Thyroid gland (tissue), 4 donors: ENCODE measurements around the gene MZF1. TPM values are rescaled to one million over a fixed set of nuclear protein-coding genes. Genes with fewer than 3 reads are reported as not detected.
A peak's percentile ranks its signal among the peaks of the same experiment; 100 is the strongest.

ENCODE experiments used
- DNase-seq, 2 donors: peaks; one replicate each; pipeline ENCODE4 v3.0.0-alpha.2; 2019
- H3K27ac ChIP-seq, 3 donors: fragments of 200-600 bp; sonication (generic); 1 replicate in 2 of 3; 2 replicates in 1 of 3; pipeline ENCODE4 v1.5.1; 2016 to 2019; ENCODE audit warnings: mild to moderate bottlenecking in 1 of 3, moderate library complexity in 1 of 3
- H3K27me3 ChIP-seq: fragments of 200-600 bp; sonication (generic); one replicate; pipeline ENCODE4 v1.5.1; 2019
- H3K36me3 ChIP-seq, 2 donors: fragments of 200-600 bp; sonication (generic); one replicate each; pipeline ENCODE4 v1.5.1; 2016 to 2019
- H3K4me1 ChIP-seq, 2 donors: fragments of 200-600 bp; sonication (generic); one replicate each; pipeline ENCODE4 v1.5.1; 2017 to 2019
- H3K4me3 ChIP-seq, 3 donors: fragments of 200-600 bp; sonication (generic); replicated peaks in 1 of 3; 1 replicate in 2 of 3; 2 replicates in 1 of 3; pipeline ENCODE4 v1.5.1; 2016; ENCODE audit warnings: mild to moderate bottlenecking in 1 of 3
- H3K9me3 ChIP-seq: fragments of 200-600 bp; sonication (generic); one replicate; pipeline ENCODE4 v1.5.1; 2017
- CTCF ChIP-seq, 6 experiments: fragments of 200-600 bp in 3 of 6; fragments of 450-650 bp in 3 of 6; sonication (generic) in 3 of 6; IDR thresholded peaks; one replicate each; pipeline ENCODE4 v1.5.1; 2016 to 2019; ENCODE audit warnings: antibody characterized with exemption in 6 of 6, mild to moderate bottlenecking in 2 of 6, inconsistent platforms in 1 of 6, moderate library complexity in 1 of 6
- POLR2A ChIP-seq, 2 donors: fragments of 450-650 bp; IDR thresholded peaks; one replicate each; pipeline ENCODE4 v1.6.1; 2017; ENCODE audit warnings: antibody characterized with exemption in 2 of 2, mild to moderate bottlenecking in 2 of 2, moderate library complexity in 1 of 2
- WGBS, 2 donors: methylation state at CpG; one replicate each; pipeline ENCODE4 v1.1.5; 2017; 5-methylcytosine and 5-hydroxymethylcytosine counted together
- intact Hi-C: fragments of 100-400 bp; cut with DNase I; formaldehyde crosslinking; loops from one replicate; pipeline ENCODE4 v1.15.1; 2023
- total RNA-seq, 4 donors: library from RNA; depleted of rRNA; stranded (reverse); fragments of >200 nt; gene quantifications; one replicate each; pipeline ENCODE4 v1.2.3, GENCODE V29; 2016

Gene MZF1
- total RNA-seq, 4 donors from 2014 or later, result 55.0 to 82.7 (median 70.5) TPM

- Histone ChIP-seq H3K36me3 (peaks cover 14 to 16% of the 10 kb centered on the region in 2 donors), H3K27me3 (no peaks in the 10 kb centered on the region), H3K4me3 (peak overlapping the region in 2 of 3 donors; percentile 81 to 90), H3K27ac (peak overlapping the region; percentile 58 to 100 (median 98)), H3K4me1 (peaks cover 40 to 57% of the 10 kb centered on the region in 2 donors), H3K9me3 (no peaks in the 10 kb centered on the region)
- intact Hi-C loops, result no loop called here
- DNase-seq, result no peak
- WGBS, 2 donors, result 83 to 84% methylated on average over 8 of the region's 8 CpGs
- TF ChIP-seq CTCF (IDR thresholded peaks at IDR 0.05), result no peak
- TF ChIP-seq POLR2A (IDR thresholded peaks at IDR 0.05), result no peak
Observed at GRCh38 chr19:58560007-58560887, 12.9 kb downstream of the MZF1 start.

GRCh38 chr19:58559275-58560006 is 13.7 kb downstream of the MZF1 start:
- Histone ChIP-seq H3K27ac (peak overlapping the region; percentile 98 to 100 (median 99)), H3K4me3 (peak overlapping the region; percentile 75 to 90 (median 81)), H3K36me3 (peaks cover 14 to 16% of the 10 kb centered on the region in 2 donors), H3K4me1 (peaks cover 42 to 58% of the 10 kb centered on the region in 2 donors), H3K9me3 (no peaks in the 10 kb centered on the region), H3K27me3 (no peaks in the 10 kb centered on the region)
- peak; percentile 93 to 94 for DNase-seq
- TF ChIP-seq CTCF (IDR thresholded peaks at IDR 0.05) (no peak), POLR2A (IDR thresholded peaks at IDR 0.05) (peak in 1 of 2 donors; percentile 64)
- WGBS, 2 donors, result 0 to 1% methylated on average over 17 to 24 of the region's 33 CpGs
- intact Hi-C loops, result no loop called here

GRCh38 chr19:58558623-58559274 is 14.4 kb downstream of the MZF1 start:
- H3K27ac ChIP-seq, result peak overlapping the region; percentile 98 to 100 (median 99)
- H3K4me3 ChIP-seq, result peak overlapping the region; percentile 75 to 90 (median 81)
- peaks cover 48 to 64% of the 10 kb centered on the region in 2 donors for H3K4me1 ChIP-seq
- peak; percentile 99 for DNase-seq
- 0% methylated on average over 7 to 8 of the region's 76 CpGs for WGBS, 2 donors
- TF ChIP-seq CTCF (IDR thresholded peaks at IDR 0.05), result peak in 1 of 6 experiments; percentile 14
- TF ChIP-seq POLR2A (IDR thresholded peaks at IDR 0.05), result peak; percentile 56 to 83
- H3K36me3 ChIP-seq, result peaks cover 14 to 16% of the 10 kb centered on the region in 2 donors
- intact Hi-C loops, result no loop called here
- no peaks in the 10 kb centered on the region for H3K27me3 ChIP-seq
- H3K9me3 ChIP-seq, result no peaks in the 10 kb centered on the region

- no peaks in the 10 kb centered on the region for H3K27me3 ChIP-seq
- intact Hi-C loops, result no loop called here
- peak within 1 kb of the TSS; percentile 98 to 100 (median 99) for H3K27ac ChIP-seq
- H3K36me3 ChIP-seq, result peaks cover 14 to 16% of the 10 kb centered on the region in 2 donors
- 0 to 1% methylated on average over 17 of the region's 62 CpGs for WGBS, 2 donors
- peak; percentile 65 to 71 for DNase-seq
- TF ChIP-seq CTCF (IDR thresholded peaks at IDR 0.05), result no peak
- TF ChIP-seq POLR2A (IDR thresholded peaks at IDR 0.05), result no peak
- peaks cover 47 to 64% of the 10 kb centered on the region in 2 donors for H3K4me1 ChIP-seq
- H3K4me3 ChIP-seq, result peak within 1 kb of the TSS; percentile 81 to 90 (median 83)
- H3K9me3 ChIP-seq, result no peaks in the 10 kb centered on the region
Observed at GRCh38 chr19:58558066-58558622, 15.0 kb downstream of the MZF1 start, which contains the start of gene UBE2M. Gene UBE2M (minus strand): TSS chr19:58558611. CDS start chr19:58558381, 230 bp downstream.
